ENCODE results near the gene ZCRB1. TPM values are rescaled to one million over a fixed set of nuclear protein-coding genes. Genes with fewer than 3 reads are reported as not detected.

ZCRB1 gene
- total RNA-seq, 1 experiment from 2014 or later, result 33.9 TPM

- DNase-seq, result no peak
- Histone ChIP-seq H3K4me2 (ENCODE audit: low read length) (no peak overlapping the region), H3K4me1 (ENCODE audit: insufficient read depth, low read length) (no peaks in the 10 kb centered on the region), H3K9ac (ENCODE audit: low read length) (no peak overlapping the region), H3K9me3 (ENCODE audit: low read length) (no peaks in the 10 kb centered on the region), H3K4me3 (ENCODE audit: low read length) (no peak overlapping the region), H2AFZ (ENCODE audit: low read length) (no peak overlapping the region), H3K27me3 (ENCODE audit: low read length) (no peaks in the 10 kb centered on the region), H3K36me3 (ENCODE audit: low read depth, low read length) (peaks cover 4% of the 10 kb centered on the region; the same call in 1 of the 2 replicates), H4K20me1 (ENCODE audit: low read length) (peaks cover 17% of the 10 kb centered on the region), H3K79me2 (ENCODE audit: low read length) (peaks cover 57% of the 10 kb centered on the region), H3K27ac (ENCODE audit: low read length) (no peak overlapping the region), H3K9me2 (replicated peaks; ENCODE audit: low read length) (no peaks in the 10 kb centered on the region), H3F3A (ENCODE audit: low read length, unreplicated experiment) (no peaks in the 10 kb centered on the region)
- POLR2A ChIA-PET (ENCODE audit: unreplicated experiment), result no interaction called here
- TF ChIP-seq EZH2 (IDR thresholded peaks at IDR 0.05; ENCODE audit: low read length, unreplicated experiment), result no peak
- no peak for TF ChIP-seq EZH2phosphoT487 (IDR thresholded peaks at IDR 0.05; ENCODE audit: borderline replicate concordance, low read length)
- TF ChIP-seq CTCF (conservative IDR thresholded peaks at IDR 0.05; ENCODE audit: low read depth, low read length), result no peak
- CTCF ChIA-PET, result no interaction called here
- BruUV-seq (replicated peaks), result no TSS peak
- intact Hi-C loops (cut with micrococcal nuclease), result no loop called here
- ATAC-seq, result no peak
Measured at GRCh38 chr12:42346403-42347002, 20.6 kb upstream of the ZCRB1 start.

- POLR2A ChIA-PET (ENCODE audit: unreplicated experiment), result no interaction called here
- H4K20me1 ChIP-seq (ENCODE audit: low read length), result peaks cover 24% of the 10 kb centered on the region
- TF ChIP-seq EZH2phosphoT487 (IDR thresholded peaks at IDR 0.05; ENCODE audit: borderline replicate concordance, low read length) (no peak), EZH2 (IDR thresholded peaks at IDR 0.05; ENCODE audit: low read length, unreplicated experiment) (no peak), CTCF (conservative IDR thresholded peaks at IDR 0.05; ENCODE audit: low read depth, low read length) (no peak)
- no peaks in the 10 kb centered on the region for H3F3A ChIP-seq (ENCODE audit: low read length, unreplicated experiment)
- H3K36me3 ChIP-seq (ENCODE audit: low read depth, low read length), result peaks cover 11% of the 10 kb centered on the region; the same call in 1 of the 2 replicates
- no peak overlapping the region for H3K4me3 ChIP-seq (ENCODE audit: low read length)
- no TSS peak for BruUV-seq (replicated peaks)
- H3K27ac ChIP-seq (ENCODE audit: low read length), result no peak overlapping the region
- H3K9ac ChIP-seq (ENCODE audit: low read length), result no peak overlapping the region
- CTCF ChIA-PET, result no interaction called here
- H3K4me2 ChIP-seq (ENCODE audit: low read length), result no peak overlapping the region
- no peaks in the 10 kb centered on the region for H3K27me3 ChIP-seq (ENCODE audit: low read length)
- DNase-seq, result no peak
- H3K9me3 ChIP-seq (ENCODE audit: low read length), result no peaks in the 10 kb centered on the region
- intact Hi-C loops (cut with micrococcal nuclease), result no loop called here
- ATAC-seq, result no peak
- no peaks in the 10 kb centered on the region for H3K9me2 ChIP-seq (replicated peaks; ENCODE audit: low read length)
- H3K4me1 ChIP-seq (ENCODE audit: insufficient read depth, low read length), result no peaks in the 10 kb centered on the region
- no peak overlapping the region for H2AFZ ChIP-seq (ENCODE audit: low read length)
- peaks cover 74% of the 10 kb centered on the region for H3K79me2 ChIP-seq (ENCODE audit: low read length)
Measured at GRCh38 chr12:42343721-42344120, 17.8 kb upstream of the ZCRB1 start.

- ChIA-PET CTCF (no interaction called here), POLR2A (ENCODE audit: unreplicated experiment) (no interaction called here)
- Histone ChIP-seq H3F3A (ENCODE audit: low read length, unreplicated experiment) (no peaks in the 10 kb centered on the region), H3K9me3 (ENCODE audit: low read length) (no peaks in the 10 kb centered on the region), H4K20me1 (ENCODE audit: low read length) (peaks cover 26% of the 10 kb centered on the region), H3K27me3 (ENCODE audit: low read length) (no peaks in the 10 kb centered on the region), H3K4me1 (ENCODE audit: insufficient read depth, low read length) (no peaks in the 10 kb centered on the region), H2AFZ (ENCODE audit: low read length) (no peak overlapping the region), H3K4me3 (ENCODE audit: low read length) (no peak overlapping the region), H3K27ac (ENCODE audit: low read length) (no peak overlapping the region), H3K9me2 (replicated peaks; ENCODE audit: low read length) (no peaks in the 10 kb centered on the region), H3K4me2 (ENCODE audit: low read length) (no peak overlapping the region), H3K9ac (ENCODE audit: low read length) (no peak overlapping the region), H3K36me3 (ENCODE audit: low read depth, low read length) (peaks cover 14% of the 10 kb centered on the region; the same call in 1 of the 2 replicates), H3K79me2 (ENCODE audit: low read length) (peaks cover 73% of the 10 kb centered on the region)
- intact Hi-C loops (cut with micrococcal nuclease), result no loop called here
- no peak for ATAC-seq
- no peak for TF ChIP-seq EZH2phosphoT487 (IDR thresholded peaks at IDR 0.05; ENCODE audit: borderline replicate concordance, low read length)
- no TSS peak for BruUV-seq (replicated peaks)
- DNase-seq, result no peak
Measured at GRCh38 chr12:42342028-42342427, 16.1 kb upstream of the ZCRB1 start.
